H9 (cell line): ENCODE data around the gene USP17L10. TPM values are rescaled to one million over a fixed set of nuclear protein-coding genes. Genes with fewer than 3 reads are reported as not detected.
"Not testable (repeated sequence)": the region's sequence is repeated elsewhere in the genome, so short reads cannot be mapped to it uniquely, and the experiment has no call there.

Source experiments
- DNase-seq: peaks from one replicate; pipeline ENCODE4 v3.0.0-alpha.2; 2017
- H2AFZ ChIP-seq: one replicate; pipeline ENCODE4 v1.6.1; 2013; ENCODE audit warnings: mild to moderate bottlenecking, low read length, control low read depth, moderate library complexity
- H2AK5ac ChIP-seq: 2 replicates; pipeline ENCODE4 v1.6.1; 2013; ENCODE audit warnings: low read length, control low read depth, mixed read lengths; ENCODE audit not compliant: insufficient read length
- H2BK120ac ChIP-seq: one replicate; pipeline ENCODE4 v1.6.1; 2013; ENCODE audit warnings: low read depth, mild to moderate bottlenecking, low read length, control low read depth, inconsistent platforms; ENCODE audit not compliant: poor library complexity, severe bottlenecking
- H2BK12ac ChIP-seq: 2 replicates; pipeline ENCODE4 v1.6.1; 2013; ENCODE audit warnings: low read length, control low read depth, mixed read lengths, low read depth; ENCODE audit not compliant: insufficient read length
- H2BK15ac ChIP-seq: 2 replicates; pipeline ENCODE4 v1.6.1; 2013; ENCODE audit warnings: low read depth, low read length, control low read depth
- H2BK20ac ChIP-seq: one replicate; pipeline ENCODE4 v1.6.1; 2013; ENCODE audit warnings: low read depth, mild to moderate bottlenecking, low read length, control low read depth, inconsistent platforms; ENCODE audit not compliant: poor library complexity, severe bottlenecking
- H2BK5ac ChIP-seq: 2 replicates; pipeline ENCODE4 v1.6.1; 2013; ENCODE audit warnings: low read length, control low read depth, mixed read lengths; ENCODE audit not compliant: insufficient read length
- H3K14ac ChIP-seq: 2 replicates; pipeline ENCODE4 v1.6.1; 2013; ENCODE audit warnings: low read length, control low read depth; ENCODE audit not compliant: insufficient read depth
- H3K18ac ChIP-seq: 2 replicates; pipeline ENCODE4 v1.6.1; 2013; ENCODE audit warnings: low read depth, mild to moderate bottlenecking, mixed read lengths, low read length, control low read depth; ENCODE audit not compliant: insufficient read length
- H3K23ac ChIP-seq: 2 replicates; pipeline ENCODE4 v1.6.1; 2013; ENCODE audit warnings: low read length, control low read depth, mixed read lengths, low read depth; ENCODE audit not compliant: insufficient read length
- H3K23me2 ChIP-seq: 2 replicates; pipeline ENCODE4 v1.6.1; 2013; ENCODE audit warnings: low read depth, mild to moderate bottlenecking, mixed read lengths, low read length, control low read depth; ENCODE audit not compliant: insufficient read length, poor library complexity, severe bottlenecking
- H3K27ac ChIP-seq: 2 replicates; pipeline ENCODE4 v1.5.1; 2013; ENCODE audit warnings: low read length, control low read depth, mixed read lengths, low read depth; ENCODE audit not compliant: insufficient read length
- H3K27me3 ChIP-seq: 2 replicates; pipeline ENCODE4 v1.6.1; 2013; ENCODE audit warnings: low read length, control low read depth, inconsistent platforms; ENCODE audit not compliant: insufficient read depth
- H3K4ac ChIP-seq: 2 replicates; pipeline ENCODE4 v1.6.1; 2013; ENCODE audit warnings: low read depth, mild to moderate bottlenecking, control low read depth, inconsistent platforms, low read length, moderate library complexity
- H3K4me1 ChIP-seq: 2 replicates; pipeline ENCODE4 v1.6.1; 2013; ENCODE audit warnings: low read length, control low read depth, inconsistent platforms; ENCODE audit not compliant: insufficient read depth
- H3K4me2 ChIP-seq: 2 replicates; pipeline ENCODE4 v1.6.1; 2013; ENCODE audit warnings: low read length, control low read depth, mixed read lengths; ENCODE audit not compliant: insufficient read length, insufficient read depth
- H3K56ac ChIP-seq: 2 replicates; pipeline ENCODE4 v1.6.1; 2013; ENCODE audit warnings: low read depth, mild to moderate bottlenecking, mixed read lengths, low read length, control low read depth; ENCODE audit not compliant: insufficient read length
- H3K79me1 ChIP-seq: 2 replicates; pipeline ENCODE4 v1.6.1; 2013; ENCODE audit warnings: low read depth, mild to moderate bottlenecking, moderate library complexity, low read length, control low read depth, inconsistent platforms; ENCODE audit not compliant: insufficient read depth, poor library complexity, severe bottlenecking
- H3K79me2 ChIP-seq: 2 replicates; pipeline ENCODE4 v1.6.1; 2013; ENCODE audit warnings: low read length, control low read depth, inconsistent platforms; ENCODE audit not compliant: insufficient read depth
- H3K9ac ChIP-seq: 2 replicates; pipeline ENCODE4 v1.6.1; 2013; ENCODE audit warnings: low read length, control low read depth, mixed read lengths; ENCODE audit not compliant: insufficient read length; ENCODE audit errors: extremely low read depth
- H3K9me3 ChIP-seq: one replicate; pipeline ENCODE4 v1.6.1; 2013; ENCODE audit warnings: low read depth, low read length, inconsistent platforms; ENCODE audit not compliant: control insufficient read depth
- H3T11ph ChIP-seq: one replicate; pipeline ENCODE4 v1.6.1; 2013; ENCODE audit warnings: mild to moderate bottlenecking, low read length, control low read depth, inconsistent platforms
- H4K20me1 ChIP-seq: one replicate; pipeline ENCODE4 v1.6.1; 2013; ENCODE audit not compliant: control insufficient read depth, insufficient read length, insufficient read depth
- H4K5ac ChIP-seq: 2 replicates; pipeline ENCODE4 v1.6.1; 2013; ENCODE audit warnings: low read depth, mild to moderate bottlenecking, mixed read lengths, low read length, control low read depth; ENCODE audit not compliant: insufficient read length
- H4K8ac ChIP-seq: replicated peaks from 2 replicates; pipeline ENCODE4 v1.6.1; 2013; ENCODE audit warnings: low read length, control low read depth, mixed read lengths, low read depth; ENCODE audit not compliant: insufficient read length
- H4K91ac ChIP-seq: 2 replicates; pipeline ENCODE4 v1.6.1; 2013; ENCODE audit warnings: low read depth, mild to moderate bottlenecking, moderate library complexity, mixed read lengths, low read length, control low read depth; ENCODE audit not compliant: insufficient read length
- H3K27ac Mint-ChIP-seq, 3 experiments: 2 replicates in 2 of 3; 3 replicates in 1 of 3; pipeline ENCODE4 v1.8.0; 2020 to 2021; ENCODE audit warnings: mixed read lengths in 3 of 3, mild to moderate bottlenecking in 1 of 3, moderate library complexity in 1 of 3
- H3K27me3 Mint-ChIP-seq: 2 replicates; pipeline ENCODE4 v1.8.0; 2021; ENCODE audit warnings: low read depth, mild to moderate bottlenecking, moderate library complexity, mixed read lengths
- H3K36me3 Mint-ChIP-seq, 3 experiments: 2 replicates in 2 of 3; 3 replicates in 1 of 3; pipeline ENCODE4 v1.8.0; 2020 to 2021; ENCODE audit warnings: low read depth in 3 of 3, mixed read lengths in 3 of 3; ENCODE audit not compliant: insufficient read depth in 1 of 3
- H3K4me1 Mint-ChIP-seq, 2 experiments: 2 replicates each; pipeline ENCODE4 v1.8.0; 2020; ENCODE audit warnings: mixed read lengths in 2 of 2
- H3K4me3 Mint-ChIP-seq, 2 experiments: 2 replicates in 1 of 2; 3 replicates in 1 of 2; pipeline ENCODE4 v1.8.0; 2020 to 2021; ENCODE audit warnings: mild to moderate bottlenecking in 2 of 2, mixed read lengths in 2 of 2, moderate library complexity in 1 of 2
- H3K9me3 Mint-ChIP-seq, 2 experiments: 2 replicates in 1 of 2; 3 replicates in 1 of 2; pipeline ENCODE4 v1.8.0; 2020; ENCODE audit warnings: mild to moderate bottlenecking in 2 of 2, mixed read lengths in 2 of 2, moderate library complexity in 1 of 2
- WGBS: extraction: QIAGEN DNeasy Blood & Tissue Kit; methylation state at CpG from one replicate; pipeline ENCODE4 v1.1.7; 2013; ENCODE audit warnings: missing lambda C conversion rate, low lambda C conversion rate, mixed read lengths; ENCODE audit not compliant: insufficient read length; ENCODE audit errors: extremely low coverage; 5-methylcytosine and 5-hydroxymethylcytosine counted together
- total RNA-seq: library from RNA; stranded (reverse); gene quantifications from 2 replicates; pipeline ENCODE4 v1.2.1, GENCODE V29; 2021

USP17L10 gene
- total RNA-seq, 1 experiment from 2014 or later, result not detected

DNA sequence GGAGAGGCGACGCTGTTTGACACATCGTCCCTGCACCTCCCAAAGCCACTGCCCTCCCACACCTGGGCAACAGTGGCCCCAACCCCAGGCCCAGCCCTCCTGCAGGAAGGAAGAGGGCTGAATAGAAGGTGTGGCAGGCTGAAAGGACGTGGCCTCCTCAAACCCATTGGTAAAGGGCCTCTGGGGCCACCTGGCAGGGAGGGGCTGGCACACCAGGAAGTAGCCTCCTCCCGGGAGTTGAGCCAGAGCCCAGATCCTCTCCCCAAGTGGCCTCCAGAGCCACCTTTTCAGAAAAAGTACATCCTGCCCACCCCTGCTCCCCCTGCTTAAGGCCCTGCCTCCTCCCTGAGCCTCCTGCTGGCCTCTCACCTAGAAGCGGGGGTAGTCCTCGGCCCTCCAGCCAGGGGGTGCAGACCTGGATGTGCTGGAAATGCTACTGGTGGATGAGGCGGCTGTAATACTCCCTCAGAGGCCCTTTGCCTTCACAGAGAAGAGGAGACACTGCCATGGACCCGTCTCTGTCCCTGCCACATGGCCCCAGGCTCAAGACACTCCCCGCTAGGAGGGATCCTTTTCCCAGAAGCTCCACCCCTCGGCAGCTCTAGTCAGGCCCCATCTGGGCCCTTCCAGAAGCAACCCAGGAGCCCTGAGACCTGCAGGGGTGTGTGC lies 40.5 kb upstream of the USP17L10 start, which contains the start of gene FAM90A26:
TSS of gene FAM90A26 (plus strand) at position 619 of the 669 bp plus-strand sequence. CDS start 2,764 bp downstream, outside the sequence.
- not testable (repeated sequence) for H3K79me2 ChIP-seq, H2BK5ac ChIP-seq, H2BK120ac ChIP-seq, H2BK12ac ChIP-seq, H4K20me1 ChIP-seq, H3K79me1 ChIP-seq, H3K18ac ChIP-seq, H3K27me3 ChIP-seq, H4K5ac ChIP-seq, H2AK5ac ChIP-seq, H3K9me3 ChIP-seq, H4K8ac ChIP-seq, H3T11ph ChIP-seq, H3K27me3 Mint-ChIP-seq, H3K4me1 ChIP-seq, H3K14ac ChIP-seq, H2BK20ac ChIP-seq, H3K36me3 Mint-ChIP-seq, H3K4ac ChIP-seq, H3K4me2 ChIP-seq, H3K27ac Mint-ChIP-seq, H3K9ac ChIP-seq, H3K23ac ChIP-seq, H3K4me1 Mint-ChIP-seq, H3K9me3 Mint-ChIP-seq, H2BK15ac ChIP-seq, H3K4me3 Mint-ChIP-seq, H3K27ac ChIP-seq, H2AFZ ChIP-seq, H4K91ac ChIP-seq, H3K56ac ChIP-seq, DNase-seq, H3K23me2 ChIP-seq
- no CpG with 5 or more reads among the region's 11 CpGs for WGBS

DNA sequence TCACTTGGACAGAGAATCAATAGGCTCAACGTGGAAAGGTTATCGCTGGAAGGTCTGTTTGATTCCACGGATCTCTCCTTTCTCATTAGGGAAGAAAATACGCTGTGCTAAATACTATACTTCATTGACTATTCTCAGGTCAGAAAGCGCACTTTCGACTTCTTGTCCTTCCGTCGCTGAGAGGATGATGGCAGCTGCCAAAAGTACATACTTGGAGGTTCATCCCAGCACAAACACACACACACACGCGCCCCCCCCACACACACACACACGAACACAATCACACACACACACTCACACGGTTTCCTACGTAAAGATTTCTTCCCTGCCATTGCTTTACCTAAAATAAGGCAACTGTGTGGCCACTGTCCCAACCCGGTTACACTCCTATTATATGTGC lies 4.2 kb downstream of the USP17L10 start:
- H3K9ac ChIP-seq, H4K8ac ChIP-seq, H4K91ac ChIP-seq, H3K4me3 Mint-ChIP-seq, H4K5ac ChIP-seq, H3K27me3 Mint-ChIP-seq, H3K4me1 Mint-ChIP-seq, H3K79me2 ChIP-seq, H2AFZ ChIP-seq, H3K9me3 ChIP-seq, H3K4ac ChIP-seq, H3K4me1 ChIP-seq, H3K36me3 Mint-ChIP-seq, H2BK120ac ChIP-seq, H3K23ac ChIP-seq, H3K14ac ChIP-seq, H3K18ac ChIP-seq, H3T11ph ChIP-seq, H2BK20ac ChIP-seq, H3K27ac Mint-ChIP-seq, H3K23me2 ChIP-seq, H2BK12ac ChIP-seq, H4K20me1 ChIP-seq, H3K56ac ChIP-seq, DNase-seq, H2BK15ac ChIP-seq, H3K27me3 ChIP-seq, H3K4me2 ChIP-seq, H3K9me3 Mint-ChIP-seq, H3K79me1 ChIP-seq, H2BK5ac ChIP-seq, H2AK5ac ChIP-seq, H3K27ac ChIP-seq: not testable (repeated sequence)
- WGBS, result no CpG with 5 or more reads among the region's 14 CpGs
